K562 (cell line): ENCODE results near the gene ZNF174. TPM values are rescaled to one million over a fixed set of nuclear protein-coding genes. Genes with fewer than 3 reads are reported as not detected.

Experiments
- ETV1 ChIP-seq: fragments of 450-650 bp; conservative IDR thresholded peaks from 2 replicates; pipeline ENCODE4 v1.6.1; 2016; ENCODE audit warnings: missing genetic modification characterization, control low read depth, low read depth, missing compliant biosample characterization
- KHSRP ChIP-seq: fragments of 450-650 bp; IDR thresholded peaks from 2 replicates; pipeline ENCODE4 v1.6.1; 2017
- NFRKB ChIP-seq: fragments of 450-650 bp; IDR thresholded peaks from 2 replicates; pipeline ENCODE4 v1.6.1; 2016; ENCODE audit warnings: low read depth
- PTTG1 ChIP-seq: fragments of 450-650 bp; IDR thresholded peaks from 2 replicates; pipeline ENCODE4 v1.6.1; 2016; ENCODE audit warnings: low read depth, mild to moderate bottlenecking, missing genetic modification characterization, missing compliant biosample characterization
- RFX5 ChIP-seq: IDR thresholded peaks from 2 replicates; pipeline ENCODE4 v1.6.1; 2011; ENCODE audit warnings: low read depth, mild to moderate bottlenecking, improper control_type of control experiment, low read length
- SMAD1 ChIP-seq: fragments of 150-350 bp; IDR thresholded peaks from 2 replicates; pipeline ENCODE4 v1.6.1; 2014; ENCODE audit warnings: low read length, low read depth; ENCODE audit not compliant: partially characterized antibody
- polyA plus RNA-seq, 8 experiments: library from polyadenylated mRNA; depleted of rRNA in 4 of 8; stranded (reverse) in 5 of 8; unstranded in 3 of 8; fragments of >200 nt; fragmentation: Nextera tagmentation in 2 of 8; fragmentation: Illumina TruSeq in 1 of 8; extraction: Ambion mirVana in 2 of 8; extraction: Trizol in 1 of 8; gene quantifications; 2 replicates each; pipeline versions ENCODE4 v1.2.1 to v1.2.3, GENCODE V29; 2011 to 2014; ENCODE audit warnings: inconsistent platforms in 1 of 8, missing spikeins in 1 of 8
- total RNA-seq, 7 experiments: library from RNA; depleted of rRNA in 6 of 7; stranded (reverse); fragments of >200 nt in 6 of 7; fragmentation: Illumina TruSeq in 2 of 7; extraction: Trizol in 2 of 7; gene quantifications; 2 replicates each; pipeline versions ENCODE4 v1.2.1 to v1.2.3, GENCODE V29; 2011 to 2021; ENCODE audit warnings: low replicate concordance in 1 of 7
- TF ChIP-seq, protein P1 (sequence below): fragments of 150-350 bp; IDR thresholded peaks from 2 replicates; pipeline ENCODE4 v1.6.1; 2014; ENCODE audit warnings: low read depth, mild to moderate bottlenecking, low read length, borderline replicate concordance
- TF ChIP-seq, protein P2 (sequence below): fragments of 450-650 bp; IDR thresholded peaks from 2 replicates; pipeline ENCODE4 v1.6.1; 2016; ENCODE audit warnings: mild to moderate bottlenecking, moderate library complexity
- TF ChIP-seq, protein P3 (sequence below): fragments of 250-450 bp; sonication (Bioruptor Pico); IDR thresholded peaks from 2 replicates; pipeline ENCODE4 v1.4.0; 2020

Gene ZNF174
- total and polyA plus RNA-seq, 9 of the 15 experiments (the other 6 are each of a cell fraction or from before 2014, with no cell fraction given), result 5.1 to 19.1 (median 12.5) TPM

DNA sequence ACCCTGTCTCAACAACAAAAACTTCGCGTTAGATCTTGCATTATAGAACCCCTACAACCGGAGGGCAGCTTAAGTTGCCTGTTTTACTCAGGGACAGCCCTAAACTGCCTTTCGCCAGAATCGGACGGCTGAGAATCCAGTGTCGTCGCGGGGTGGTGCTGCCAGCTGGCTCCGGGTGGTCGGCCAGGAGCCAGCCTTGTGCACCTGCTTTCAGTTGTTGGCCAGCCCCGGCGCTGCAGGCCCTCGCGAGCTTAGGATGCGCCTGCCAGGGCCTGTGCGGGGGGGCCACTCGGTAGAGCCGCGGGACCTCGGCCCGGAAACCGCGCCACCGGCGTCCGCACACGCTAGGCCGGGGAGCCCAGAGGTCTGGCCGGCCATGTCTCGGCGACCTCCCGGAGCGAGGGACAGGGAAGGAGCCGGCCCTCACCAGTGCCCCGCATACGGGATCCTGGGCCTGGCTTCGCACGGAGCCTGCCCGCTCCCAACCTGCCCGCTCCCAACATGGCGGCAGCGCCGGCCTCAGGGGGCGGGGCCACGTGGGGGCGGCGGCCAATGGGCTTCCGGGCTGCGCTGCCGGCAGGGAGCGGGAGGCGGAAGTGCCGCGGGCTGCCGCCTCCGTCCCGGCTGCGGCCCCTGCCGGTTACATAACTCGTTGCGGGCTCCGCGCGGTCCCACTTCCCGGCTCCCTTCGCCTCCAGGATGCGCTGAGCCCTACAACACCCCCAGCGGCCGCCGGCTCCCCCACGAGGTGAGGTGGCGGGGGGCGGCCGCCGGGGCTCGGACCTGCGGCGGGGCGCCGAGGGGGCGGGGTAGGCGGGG is 56.6 kb downstream of the ZNF174 start (continued):
- TF ChIP-seq RFX5 (no peak), ETV1 (tag) (peak; percentile 54; the same call in 1 of the 2 replicates), KHSRP (no peak), SMAD1 (peak; percentile 86), NFRKB (peak; percentile 53; the same call in 1 of the 2 replicates), PTTG1 (no peak)
- TF ChIP-seq, protein P1, sequence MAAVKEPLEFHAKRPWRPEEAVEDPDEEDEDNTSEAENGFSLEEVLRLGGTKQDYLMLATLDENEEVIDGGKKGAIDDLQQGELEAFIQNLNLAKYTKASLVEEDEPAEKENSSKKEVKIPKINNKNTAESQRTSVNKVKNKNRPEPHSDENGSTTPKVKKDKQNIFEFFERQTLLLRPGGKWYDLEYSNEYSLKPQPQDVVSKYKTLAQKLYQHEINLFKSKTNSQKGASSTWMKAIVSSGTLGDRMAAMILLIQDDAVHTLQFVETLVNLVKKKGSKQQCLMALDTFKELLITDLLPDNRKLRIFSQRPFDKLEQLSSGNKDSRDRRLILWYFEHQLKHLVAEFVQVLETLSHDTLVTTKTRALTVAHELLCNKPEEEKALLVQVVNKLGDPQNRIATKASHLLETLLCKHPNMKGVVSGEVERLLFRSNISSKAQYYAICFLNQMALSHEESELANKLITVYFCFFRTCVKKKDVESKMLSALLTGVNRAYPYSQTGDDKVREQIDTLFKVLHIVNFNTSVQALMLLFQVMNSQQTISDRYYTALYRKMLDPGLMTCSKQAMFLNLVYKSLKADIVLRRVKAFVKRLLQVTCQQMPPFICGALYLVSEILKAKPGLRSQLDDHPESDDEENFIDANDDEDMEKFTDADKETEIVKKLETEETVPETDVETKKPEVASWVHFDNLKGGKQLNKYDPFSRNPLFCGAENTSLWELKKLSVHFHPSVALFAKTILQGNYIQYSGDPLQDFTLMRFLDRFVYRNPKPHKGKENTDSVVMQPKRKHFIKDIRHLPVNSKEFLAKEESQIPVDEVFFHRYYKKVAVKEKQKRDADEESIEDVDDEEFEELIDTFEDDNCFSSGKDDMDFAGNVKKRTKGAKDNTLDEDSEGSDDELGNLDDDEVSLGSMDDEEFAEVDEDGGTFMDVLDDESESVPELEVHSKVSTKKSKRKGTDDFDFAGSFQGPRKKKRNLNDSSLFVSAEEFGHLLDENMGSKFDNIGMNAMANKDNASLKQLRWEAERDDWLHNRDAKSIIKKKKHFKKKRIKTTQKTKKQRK, result no peak
- TF ChIP-seq, protein P2, sequence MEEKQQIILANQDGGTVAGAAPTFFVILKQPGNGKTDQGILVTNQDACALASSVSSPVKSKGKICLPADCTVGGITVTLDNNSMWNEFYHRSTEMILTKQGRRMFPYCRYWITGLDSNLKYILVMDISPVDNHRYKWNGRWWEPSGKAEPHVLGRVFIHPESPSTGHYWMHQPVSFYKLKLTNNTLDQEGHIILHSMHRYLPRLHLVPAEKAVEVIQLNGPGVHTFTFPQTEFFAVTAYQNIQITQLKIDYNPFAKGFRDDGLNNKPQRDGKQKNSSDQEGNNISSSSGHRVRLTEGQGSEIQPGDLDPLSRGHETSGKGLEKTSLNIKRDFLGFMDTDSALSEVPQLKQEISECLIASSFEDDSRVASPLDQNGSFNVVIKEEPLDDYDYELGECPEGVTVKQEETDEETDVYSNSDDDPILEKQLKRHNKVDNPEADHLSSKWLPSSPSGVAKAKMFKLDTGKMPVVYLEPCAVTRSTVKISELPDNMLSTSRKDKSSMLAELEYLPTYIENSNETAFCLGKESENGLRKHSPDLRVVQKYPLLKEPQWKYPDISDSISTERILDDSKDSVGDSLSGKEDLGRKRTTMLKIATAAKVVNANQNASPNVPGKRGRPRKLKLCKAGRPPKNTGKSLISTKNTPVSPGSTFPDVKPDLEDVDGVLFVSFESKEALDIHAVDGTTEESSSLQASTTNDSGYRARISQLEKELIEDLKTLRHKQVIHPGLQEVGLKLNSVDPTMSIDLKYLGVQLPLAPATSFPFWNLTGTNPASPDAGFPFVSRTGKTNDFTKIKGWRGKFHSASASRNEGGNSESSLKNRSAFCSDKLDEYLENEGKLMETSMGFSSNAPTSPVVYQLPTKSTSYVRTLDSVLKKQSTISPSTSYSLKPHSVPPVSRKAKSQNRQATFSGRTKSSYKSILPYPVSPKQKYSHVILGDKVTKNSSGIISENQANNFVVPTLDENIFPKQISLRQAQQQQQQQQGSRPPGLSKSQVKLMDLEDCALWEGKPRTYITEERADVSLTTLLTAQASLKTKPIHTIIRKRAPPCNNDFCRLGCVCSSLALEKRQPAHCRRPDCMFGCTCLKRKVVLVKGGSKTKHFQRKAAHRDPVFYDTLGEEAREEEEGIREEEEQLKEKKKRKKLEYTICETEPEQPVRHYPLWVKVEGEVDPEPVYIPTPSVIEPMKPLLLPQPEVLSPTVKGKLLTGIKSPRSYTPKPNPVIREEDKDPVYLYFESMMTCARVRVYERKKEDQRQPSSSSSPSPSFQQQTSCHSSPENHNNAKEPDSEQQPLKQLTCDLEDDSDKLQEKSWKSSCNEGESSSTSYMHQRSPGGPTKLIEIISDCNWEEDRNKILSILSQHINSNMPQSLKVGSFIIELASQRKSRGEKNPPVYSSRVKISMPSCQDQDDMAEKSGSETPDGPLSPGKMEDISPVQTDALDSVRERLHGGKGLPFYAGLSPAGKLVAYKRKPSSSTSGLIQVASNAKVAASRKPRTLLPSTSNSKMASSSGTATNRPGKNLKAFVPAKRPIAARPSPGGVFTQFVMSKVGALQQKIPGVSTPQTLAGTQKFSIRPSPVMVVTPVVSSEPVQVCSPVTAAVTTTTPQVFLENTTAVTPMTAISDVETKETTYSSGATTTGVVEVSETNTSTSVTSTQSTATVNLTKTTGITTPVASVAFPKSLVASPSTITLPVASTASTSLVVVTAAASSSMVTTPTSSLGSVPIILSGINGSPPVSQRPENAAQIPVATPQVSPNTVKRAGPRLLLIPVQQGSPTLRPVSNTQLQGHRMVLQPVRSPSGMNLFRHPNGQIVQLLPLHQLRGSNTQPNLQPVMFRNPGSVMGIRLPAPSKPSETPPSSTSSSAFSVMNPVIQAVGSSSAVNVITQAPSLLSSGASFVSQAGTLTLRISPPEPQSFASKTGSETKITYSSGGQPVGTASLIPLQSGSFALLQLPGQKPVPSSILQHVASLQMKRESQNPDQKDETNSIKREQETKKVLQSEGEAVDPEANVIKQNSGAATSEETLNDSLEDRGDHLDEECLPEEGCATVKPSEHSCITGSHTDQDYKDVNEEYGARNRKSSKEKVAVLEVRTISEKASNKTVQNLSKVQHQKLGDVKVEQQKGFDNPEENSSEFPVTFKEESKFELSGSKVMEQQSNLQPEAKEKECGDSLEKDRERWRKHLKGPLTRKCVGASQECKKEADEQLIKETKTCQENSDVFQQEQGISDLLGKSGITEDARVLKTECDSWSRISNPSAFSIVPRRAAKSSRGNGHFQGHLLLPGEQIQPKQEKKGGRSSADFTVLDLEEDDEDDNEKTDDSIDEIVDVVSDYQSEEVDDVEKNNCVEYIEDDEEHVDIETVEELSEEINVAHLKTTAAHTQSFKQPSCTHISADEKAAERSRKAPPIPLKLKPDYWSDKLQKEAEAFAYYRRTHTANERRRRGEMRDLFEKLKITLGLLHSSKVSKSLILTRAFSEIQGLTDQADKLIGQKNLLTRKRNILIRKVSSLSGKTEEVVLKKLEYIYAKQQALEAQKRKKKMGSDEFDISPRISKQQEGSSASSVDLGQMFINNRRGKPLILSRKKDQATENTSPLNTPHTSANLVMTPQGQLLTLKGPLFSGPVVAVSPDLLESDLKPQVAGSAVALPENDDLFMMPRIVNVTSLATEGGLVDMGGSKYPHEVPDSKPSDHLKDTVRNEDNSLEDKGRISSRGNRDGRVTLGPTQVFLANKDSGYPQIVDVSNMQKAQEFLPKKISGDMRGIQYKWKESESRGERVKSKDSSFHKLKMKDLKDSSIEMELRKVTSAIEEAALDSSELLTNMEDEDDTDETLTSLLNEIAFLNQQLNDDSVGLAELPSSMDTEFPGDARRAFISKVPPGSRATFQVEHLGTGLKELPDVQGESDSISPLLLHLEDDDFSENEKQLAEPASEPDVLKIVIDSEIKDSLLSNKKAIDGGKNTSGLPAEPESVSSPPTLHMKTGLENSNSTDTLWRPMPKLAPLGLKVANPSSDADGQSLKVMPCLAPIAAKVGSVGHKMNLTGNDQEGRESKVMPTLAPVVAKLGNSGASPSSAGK, result peak; percentile 95
- TF ChIP-seq, protein P3, sequence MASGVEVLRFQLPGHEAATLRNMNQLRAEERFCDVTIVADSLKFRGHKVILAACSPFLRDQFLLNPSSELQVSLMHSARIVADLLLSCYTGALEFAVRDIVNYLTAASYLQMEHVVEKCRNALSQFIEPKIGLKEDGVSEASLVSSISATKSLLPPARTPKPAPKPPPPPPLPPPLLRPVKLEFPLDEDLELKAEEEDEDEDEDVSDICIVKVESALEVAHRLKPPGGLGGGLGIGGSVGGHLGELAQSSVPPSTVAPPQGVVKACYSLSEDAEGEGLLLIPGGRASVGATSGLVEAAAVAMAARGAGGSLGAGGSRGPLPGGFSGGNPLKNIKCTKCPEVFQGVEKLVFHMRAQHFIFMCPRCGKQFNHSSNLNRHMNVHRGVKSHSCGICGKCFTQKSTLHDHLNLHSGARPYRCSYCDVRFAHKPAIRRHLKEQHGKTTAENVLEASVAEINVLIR, result 0 out of 2 replicates have a peak, but pooled peaks have one; percentile 14
